Measurements from ENCODE around the gene NMRAL1.
A peak's percentile ranks its signal among the peaks of the same experiment; 100 is the strongest.

Gene NMRAL1

GRCh38 chr16:4433228-4433627, 41.2 kb downstream of the NMRAL1 start:
- DNase-seq (ENCODE audit: low read depth) = no peak
- TF ChIP-seq CTCF (IDR thresholded peaks at IDR 0.05; ENCODE audit: control insufficient read depth, extremely low read depth, insufficient read depth) = no peak

GRCh38 chr16:4431023-4431422, 43.4 kb downstream of the NMRAL1 start:
- no peak for TF ChIP-seq CTCF (IDR thresholded peaks at IDR 0.05; ENCODE audit: control insufficient read depth, extremely low read depth, insufficient read depth)
- no peak for DNase-seq (ENCODE audit: low read depth)
- H3K4me3 ChIP-seq (ENCODE audit: low read depth, low read length) = no peak overlapping the region

More at GRCh38 chr16:4433228-4433627, 41.2 kb downstream of the NMRAL1 start:
- H3K4me3 ChIP-seq (ENCODE audit: low read depth, low read length) = no peak overlapping the region

GRCh38 chr16:4428500-4428899, 45.9 kb downstream of the NMRAL1 start:
- no peak for DNase-seq (ENCODE audit: low read depth)
- no peak for TF ChIP-seq CTCF (IDR thresholded peaks at IDR 0.05; ENCODE audit: control insufficient read depth, extremely low read depth, insufficient read depth)
- H3K4me3 ChIP-seq (ENCODE audit: low read depth, low read length) = no peak overlapping the region

GRCh38 chr16:4426722-4427372, 47.6 kb downstream of the NMRAL1 start:
- no peak for TF ChIP-seq CTCF (IDR thresholded peaks at IDR 0.05; ENCODE audit: control insufficient read depth, extremely low read depth, insufficient read depth)
- peak overlapping the region; percentile 84 for H3K4me3 ChIP-seq (ENCODE audit: low read depth, low read length)
- no peak for DNase-seq (ENCODE audit: low read depth)

- TF ChIP-seq CTCF (IDR thresholded peaks at IDR 0.05; ENCODE audit: control insufficient read depth, extremely low read depth, insufficient read depth) = no peak
- H3K4me3 ChIP-seq (ENCODE audit: low read depth, low read length) = peak overlapping the region; percentile 84
- DNase-seq (ENCODE audit: low read depth) = no peak
These were observed 48.3 kb downstream of the NMRAL1 start for GRCh38 chr16:4426021-4426684.

GRCh38 chr16:4425378-4426020, 48.9 kb downstream of the NMRAL1 start, which contains the start of gene DNAJA3:
Gene DNAJA3, plus strand, starts transcription at chr16:4425868. Its CDS starts 14 bp downstream, at chr16:4425882.
- H3K4me3 ChIP-seq (ENCODE audit: low read depth, low read length) = peak within 1 kb of the TSS; percentile 84
- DNase-seq (ENCODE audit: low read depth) = peak; percentile 88
- TF ChIP-seq CTCF (IDR thresholded peaks at IDR 0.05; ENCODE audit: control insufficient read depth, extremely low read depth, insufficient read depth) = no peak
